Smooth muscle cell (in vitro differentiated cells): ENCODE measurements around the gene FBP1. TPM values are rescaled to one million over a fixed set of nuclear protein-coding genes. Genes with fewer than 3 reads are reported as not detected.

ENCODE experiments used
- DNase-seq: peaks from one replicate; lab custom pipeline; 2025; ENCODE audit not compliant: unreplicated experiment; lab: John Stamatoyannopoulos, UW
- H2AFZ ChIP-seq: fragments of 200-600 bp; sonication (generic); 2 replicates; pipeline ENCODE4 v1.6.0; 2016; ENCODE audit warnings: antibody characterized with exemption, low read depth, mild to moderate bottlenecking
- H3F3A ChIP-seq: fragments of 200-600 bp; sonication (generic); 2 replicates; pipeline ENCODE4 v1.6.0; 2017; ENCODE audit warnings: antibody characterized with exemption, low read depth
- H3K27ac ChIP-seq: fragments of 200-600 bp; sonication (generic); 2 replicates; pipeline ENCODE4 v1.5.1; 2016; ENCODE audit warnings: low read depth, mild to moderate bottlenecking
- H3K27me3 ChIP-seq: fragments of 200-600 bp; sonication (generic); 2 replicates; pipeline ENCODE4 v1.6.1; 2016; ENCODE audit warnings: low read depth, mild to moderate bottlenecking
- H3K36me3 ChIP-seq: fragments of 200-600 bp; sonication (generic); 2 replicates; pipeline ENCODE4 v1.5.1; 2016; ENCODE audit warnings: low read depth
- H3K4me1 ChIP-seq: fragments of 200-600 bp; sonication (generic); 2 replicates; pipeline ENCODE4 v1.5.1; 2016; ENCODE audit warnings: low read depth
- H3K4me2 ChIP-seq: fragments of 200-600 bp; sonication (generic); 2 replicates; pipeline ENCODE4 v1.6.0; 2016; ENCODE audit warnings: mild to moderate bottlenecking
- H3K4me3 ChIP-seq: fragments of 200-600 bp; sonication (generic); 2 replicates; pipeline ENCODE4 v1.5.1; 2016; ENCODE audit warnings: mild to moderate bottlenecking
- H3K79me2 ChIP-seq: fragments of 200-600 bp; sonication (generic); 2 replicates; pipeline ENCODE4 v1.6.0; 2016; ENCODE audit warnings: low read depth, mild to moderate bottlenecking
- H3K9ac ChIP-seq: fragments of 200-600 bp; sonication (generic); 2 replicates; pipeline ENCODE4 v1.6.0; 2016; ENCODE audit warnings: low read depth
- H3K9me3 ChIP-seq: fragments of 200-600 bp; sonication (generic); replicated peaks from 2 replicates; pipeline ENCODE4 v1.5.1; 2016; ENCODE audit warnings: low read depth
- H4K20me1 ChIP-seq: fragments of 200-600 bp; sonication (generic); 2 replicates; pipeline ENCODE4 v1.6.0; 2016; ENCODE audit warnings: low read depth
- WGBS: methylation state at CpG from one replicate; pipeline ENCODE4 v1.1.7; 2016; ENCODE audit warnings: low lambda C conversion rate; 5-methylcytosine and 5-hydroxymethylcytosine counted together
- polyA plus RNA-seq: library from polyadenylated mRNA; unstranded; fragments of >200 nt; fragmentation: Nextera tagmentation; extraction: Ambion mirVana; gene quantifications from 2 replicates; pipeline ENCODE4 v1.2.1, GENCODE V29; 2016
- total RNA-seq: library from RNA; depleted of rRNA; stranded (reverse); fragments of >200 nt; gene quantifications from 2 replicates; pipeline ENCODE4 v1.2.3, GENCODE V29; 2014
- TF ChIP-seq, protein P1 (sequence below): fragments of 200-600 bp; sonication (generic); IDR thresholded peaks from 2 replicates; pipeline ENCODE4 v1.5.1; 2017; ENCODE audit warnings: borderline replicate concordance, mild to moderate bottlenecking, antibody characterized with exemption; ENCODE audit not compliant: insufficient read depth, poor library complexity, severe bottlenecking

Gene FBP1
- total and polyA plus RNA-seq, 2 experiments from 2014 or later, result 0.22 to 0.70 TPM

DNA sequence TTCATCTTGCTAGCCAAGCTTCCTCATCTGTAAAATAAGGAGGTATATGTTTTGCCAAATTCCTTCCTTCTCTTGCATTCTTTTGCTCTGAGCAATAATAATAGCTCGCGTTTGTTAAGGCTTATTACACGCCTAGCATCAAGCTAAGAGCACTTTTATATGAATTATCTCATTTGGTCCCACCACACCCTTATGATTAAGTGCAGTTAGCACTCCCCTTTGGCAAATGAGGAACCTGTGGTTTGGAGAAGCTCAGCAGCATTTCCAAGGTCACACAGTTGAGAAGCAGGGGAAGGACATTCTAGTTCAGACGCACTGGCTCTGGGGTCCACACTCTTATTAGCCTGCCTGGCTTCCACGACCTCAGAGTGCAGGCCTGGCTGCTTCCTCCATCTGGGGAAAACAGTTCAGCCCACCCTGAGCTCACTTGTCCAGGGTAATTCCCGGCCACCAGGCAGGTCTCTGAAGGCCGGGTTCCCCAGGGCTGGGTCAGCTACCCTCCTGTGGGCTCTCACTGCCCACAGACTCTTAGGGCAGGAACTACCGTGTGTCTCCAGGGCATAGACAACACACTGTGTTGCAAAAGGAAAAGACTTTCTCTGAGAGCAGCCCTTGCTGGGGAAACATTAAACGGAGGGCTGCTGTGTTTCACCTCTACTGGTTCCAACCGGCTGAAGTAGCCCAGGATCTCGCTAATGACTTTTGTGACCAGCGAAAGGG lies 9.9 kb upstream of the FBP1 start:
- TF ChIP-seq, protein P1, sequence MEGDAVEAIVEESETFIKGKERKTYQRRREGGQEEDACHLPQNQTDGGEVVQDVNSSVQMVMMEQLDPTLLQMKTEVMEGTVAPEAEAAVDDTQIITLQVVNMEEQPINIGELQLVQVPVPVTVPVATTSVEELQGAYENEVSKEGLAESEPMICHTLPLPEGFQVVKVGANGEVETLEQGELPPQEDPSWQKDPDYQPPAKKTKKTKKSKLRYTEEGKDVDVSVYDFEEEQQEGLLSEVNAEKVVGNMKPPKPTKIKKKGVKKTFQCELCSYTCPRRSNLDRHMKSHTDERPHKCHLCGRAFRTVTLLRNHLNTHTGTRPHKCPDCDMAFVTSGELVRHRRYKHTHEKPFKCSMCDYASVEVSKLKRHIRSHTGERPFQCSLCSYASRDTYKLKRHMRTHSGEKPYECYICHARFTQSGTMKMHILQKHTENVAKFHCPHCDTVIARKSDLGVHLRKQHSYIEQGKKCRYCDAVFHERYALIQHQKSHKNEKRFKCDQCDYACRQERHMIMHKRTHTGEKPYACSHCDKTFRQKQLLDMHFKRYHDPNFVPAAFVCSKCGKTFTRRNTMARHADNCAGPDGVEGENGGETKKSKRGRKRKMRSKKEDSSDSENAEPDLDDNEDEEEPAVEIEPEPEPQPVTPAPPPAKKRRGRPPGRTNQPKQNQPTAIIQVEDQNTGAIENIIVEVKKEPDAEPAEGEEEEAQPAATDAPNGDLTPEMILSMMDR, result no peak
- no peak for DNase-seq

DNA sequence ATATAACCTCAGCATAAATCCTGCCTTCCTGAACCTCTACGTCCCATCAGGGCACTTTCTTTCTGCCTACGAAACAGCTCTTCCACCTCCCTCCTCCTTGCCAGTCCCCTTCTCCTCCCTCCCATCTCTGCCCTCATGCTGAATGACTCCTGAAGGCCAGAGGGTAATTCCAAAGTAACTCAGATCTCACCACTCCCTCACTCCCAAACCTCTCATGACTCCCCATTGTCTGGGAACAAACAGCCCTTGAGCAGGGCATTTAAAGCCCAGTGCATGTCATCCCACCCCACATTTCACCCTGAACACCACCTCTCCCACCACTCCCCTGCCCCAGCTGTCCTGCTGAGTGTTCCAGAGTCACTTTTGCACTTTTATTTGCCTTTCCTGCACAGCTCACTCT lies 8.9 kb upstream of the FBP1 start:
- Histone ChIP-seq H3K4me3 (no peak overlapping the region), H4K20me1 (no peaks in the 10 kb centered on the region), H3K27ac (no peak overlapping the region), H3K4me1 (no peaks in the 10 kb centered on the region), H2AFZ (no peak overlapping the region), H3K36me3 (no peaks in the 10 kb centered on the region), H3K27me3 (no peaks in the 10 kb centered on the region), H3K4me2 (no peak overlapping the region), H3F3A (no peaks in the 10 kb centered on the region), H3K9me3 (no peaks in the 10 kb centered on the region), H3K79me2 (no peaks in the 10 kb centered on the region), H3K9ac (no peak overlapping the region)
- TF ChIP-seq, protein P1, result no peak
- 96% methylated on average over 2 of the region's 2 CpGs for whole genome bisulfite sequencing
- DNase-seq, result no peak

More for the DNA sequence above, 9.9 kb upstream of the FBP1 start:
- no peak overlapping the region for H3K4me2 ChIP-seq
- no peak overlapping the region for H3K9ac ChIP-seq
- no peaks in the 10 kb centered on the region for H3F3A ChIP-seq
- H4K20me1 ChIP-seq, result no peaks in the 10 kb centered on the region
- no peaks in the 10 kb centered on the region for H3K4me1 ChIP-seq
- H3K36me3 ChIP-seq, result no peaks in the 10 kb centered on the region
- no peaks in the 10 kb centered on the region for H3K9me3 ChIP-seq
- H3K27ac ChIP-seq, result no peak overlapping the region
- no peaks in the 10 kb centered on the region for H3K27me3 ChIP-seq
- H3K79me2 ChIP-seq, result no peaks in the 10 kb centered on the region
- H3K4me3 ChIP-seq, result no peak overlapping the region
- H2AFZ ChIP-seq, result no peak overlapping the region
- WGBS, result 82% methylated on average over 12 of the region's 12 CpGs

DNA sequence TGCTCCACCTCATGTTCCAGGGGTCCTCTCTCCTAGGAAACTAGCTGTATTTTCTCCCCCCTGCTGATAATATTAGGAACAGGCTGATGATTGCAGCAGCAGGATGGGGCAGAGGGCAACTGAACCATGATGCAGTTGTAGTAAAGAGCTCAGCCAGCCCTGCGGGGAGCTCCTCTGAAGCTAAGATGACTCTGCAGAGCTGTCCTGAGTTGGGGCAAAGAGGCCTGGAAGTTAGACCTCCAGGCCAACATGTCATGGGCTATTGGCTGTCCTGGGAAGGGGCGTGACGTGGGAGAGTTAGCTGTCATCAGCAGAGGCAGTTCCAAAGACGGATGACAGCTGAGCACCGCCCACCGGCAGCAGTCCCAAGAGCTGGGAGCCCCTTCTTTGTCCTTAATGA lies 6.6 kb upstream of the FBP1 start:
- no peaks in the 10 kb centered on the region for H3K4me1 ChIP-seq
- H3K4me2 ChIP-seq, result no peak overlapping the region
- no peaks in the 10 kb centered on the region for H3K9me3 ChIP-seq
- no peaks in the 10 kb centered on the region for H3F3A ChIP-seq
- 79% methylated on average over 6 of the region's 6 CpGs for WGBS
- no peaks in the 10 kb centered on the region for H3K79me2 ChIP-seq
- no peak overlapping the region for H3K27ac ChIP-seq
- DNase-seq, result no peak
- TF ChIP-seq, protein P1, result no peak
- H3K36me3 ChIP-seq, result no peaks in the 10 kb centered on the region
- H3K27me3 ChIP-seq, result no peaks in the 10 kb centered on the region
- H3K9ac ChIP-seq, result no peak overlapping the region
- H3K4me3 ChIP-seq, result no peak overlapping the region
- H4K20me1 ChIP-seq, result no peaks in the 10 kb centered on the region
- H2AFZ ChIP-seq, result no peak overlapping the region

DNA sequence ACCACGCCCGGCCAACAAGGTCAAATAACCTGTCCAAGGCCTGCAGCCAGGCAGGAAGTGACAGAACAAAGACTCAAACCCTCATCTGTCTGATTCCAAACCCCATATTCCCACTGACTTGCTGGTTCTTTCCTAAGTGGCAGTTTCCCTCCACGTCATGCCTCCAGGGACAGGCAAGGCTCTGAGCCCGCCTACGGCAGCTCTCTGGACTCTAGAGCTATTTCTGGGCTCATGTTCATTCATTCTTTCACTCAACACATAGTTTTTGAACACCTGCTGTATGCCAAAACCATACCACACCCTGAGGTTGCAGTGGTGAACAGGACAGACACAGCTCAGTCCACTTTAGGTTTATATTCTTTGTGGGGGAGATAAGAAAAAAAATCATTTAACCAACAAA lies 5.2 kb upstream of the FBP1 start:
- Histone ChIP-seq H3F3A (no peaks in the 10 kb centered on the region), H3K27ac (no peak overlapping the region), H3K27me3 (peaks cover 9% of the 10 kb centered on the region), H3K4me3 (no peak overlapping the region), H4K20me1 (no peaks in the 10 kb centered on the region), H2AFZ (no peak overlapping the region), H3K9me3 (no peaks in the 10 kb centered on the region), H3K4me2 (no peak overlapping the region), H3K9ac (no peak overlapping the region), H3K36me3 (no peaks in the 10 kb centered on the region), H3K79me2 (no peaks in the 10 kb centered on the region), H3K4me1 (no peaks in the 10 kb centered on the region)
- TF ChIP-seq, protein P1, result no peak
- DNase-seq, result no peak
- 88% methylated on average over 5 of the region's 5 CpGs for WGBS
